Effector memory CD4-positive, alpha-beta T cell (primary cell): ENCODE results near the gene PIP4P1.

Experiments used
- DNase-seq, 3 donors: peaks; one replicate each; pipeline ENCODE4 v3.0.0-alpha.2; 2020
- H3K27ac ChIP-seq: 2 replicates; pipeline ENCODE4 v1.7.0; 2013; ENCODE audit warnings: mild to moderate bottlenecking, low read length, moderate library complexity; ENCODE audit not compliant: insufficient read depth, poor library complexity, severe bottlenecking
- H3K27me3 ChIP-seq: replicated peaks from 2 replicates; pipeline ENCODE4 v1.7.0; 2013; ENCODE audit warnings: mild to moderate bottlenecking, low read length; ENCODE audit not compliant: insufficient read depth, control insufficient read depth, poor library complexity, severe bottlenecking
- H3K36me3 ChIP-seq: 2 replicates; pipeline ENCODE4 v1.7.0; 2013; ENCODE audit warnings: mild to moderate bottlenecking, low read length, moderate library complexity; ENCODE audit not compliant: control insufficient read depth, insufficient read depth
- H3K4me1 ChIP-seq: 2 replicates; pipeline ENCODE4 v1.7.0; 2013; ENCODE audit warnings: low read length, mild to moderate bottlenecking; ENCODE audit not compliant: control insufficient read depth, insufficient read depth, poor library complexity, severe bottlenecking
- H3K4me3 ChIP-seq: 2 replicates; pipeline ENCODE4 v1.7.0; 2013; ENCODE audit warnings: low read length, low read depth, mild to moderate bottlenecking; ENCODE audit not compliant: insufficient read depth, poor library complexity, severe bottlenecking
- H3K9me3 ChIP-seq: 2 replicates; pipeline ENCODE4 v1.7.0; 2013; ENCODE audit warnings: mild to moderate bottlenecking, low read length, moderate library complexity; ENCODE audit not compliant: control insufficient read depth

PIP4P1 gene

DNA sequence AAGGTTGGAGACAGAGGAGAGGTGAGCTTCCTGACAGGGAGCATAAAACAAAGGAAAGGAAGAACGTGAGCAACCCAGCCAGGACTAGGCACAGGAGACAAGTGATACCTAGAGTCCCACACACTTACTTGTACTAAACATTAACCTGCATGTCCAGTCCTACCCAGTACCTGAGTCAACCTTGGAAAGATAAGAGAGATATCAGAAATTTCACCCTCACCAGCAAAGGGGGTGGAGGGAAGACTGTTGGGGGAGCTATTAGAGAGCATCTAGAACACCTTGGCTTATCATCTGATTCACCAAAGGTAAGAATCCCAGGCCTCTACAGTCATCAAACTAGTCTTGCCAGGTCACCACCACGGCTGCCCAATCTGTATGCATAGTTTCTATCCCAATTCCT is 36.4 kb downstream of the PIP4P1 start:
- no peak for DNase-seq
- Histone ChIP-seq H3K27ac (no peak overlapping the region), H3K4me1 (peaks cover 6% of the 10 kb centered on the region), H3K27me3 (no peaks in the 10 kb centered on the region), H3K4me3 (no peak overlapping the region), H3K9me3 (no peaks in the 10 kb centered on the region), H3K36me3 (no peaks in the 10 kb centered on the region)

DNA sequence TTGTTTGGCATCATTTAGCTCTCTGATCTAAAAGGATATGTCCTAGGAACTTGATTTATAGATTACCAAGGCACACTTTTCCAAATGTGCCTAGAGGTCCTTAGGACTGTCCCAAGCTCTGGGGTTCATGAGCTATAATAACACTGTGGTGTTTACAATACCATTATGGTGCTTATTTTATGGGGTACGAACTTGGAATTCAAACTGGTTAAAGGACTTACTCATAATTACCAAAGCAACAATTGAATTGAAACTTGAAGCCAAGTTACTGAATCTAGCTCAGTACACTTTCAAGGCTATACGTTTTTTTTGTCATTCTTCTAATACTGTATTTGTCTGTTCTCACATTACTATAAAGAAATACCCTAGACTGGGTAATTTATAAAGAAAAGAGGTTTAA is 38.3 kb downstream of the PIP4P1 start:
- Histone ChIP-seq H3K27ac (no peak overlapping the region), H3K4me1 (peaks cover under 1% of the 10 kb centered on the region), H3K4me3 (no peak overlapping the region), H3K27me3 (no peaks in the 10 kb centered on the region), H3K36me3 (no peaks in the 10 kb centered on the region), H3K9me3 (no peaks in the 10 kb centered on the region)
- no peak for DNase-seq

DNA sequence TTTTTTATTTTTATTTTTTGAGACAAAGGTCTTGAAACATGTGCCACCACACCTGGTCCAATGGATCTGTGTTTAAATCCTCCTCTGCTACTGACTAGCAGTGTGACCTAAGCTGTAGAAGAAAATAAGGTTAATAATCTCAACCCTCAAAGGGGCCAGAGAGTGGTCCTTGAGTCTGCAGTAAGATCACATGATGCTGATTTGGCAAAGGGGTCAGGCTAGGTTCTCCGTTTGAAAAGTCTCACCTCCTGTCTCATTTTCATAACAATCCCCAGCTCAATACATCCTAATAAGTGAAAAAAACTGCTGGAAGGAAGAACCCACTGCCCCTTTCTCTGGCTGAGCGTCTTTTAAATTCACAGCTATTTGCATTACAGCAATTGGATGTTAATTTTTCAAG is 40.0 kb downstream of the PIP4P1 start:
- Histone ChIP-seq H3K9me3 (no peaks in the 10 kb centered on the region), H3K36me3 (no peaks in the 10 kb centered on the region), H3K27ac (no peak overlapping the region), H3K27me3 (no peaks in the 10 kb centered on the region), H3K4me3 (no peak overlapping the region), H3K4me1 (no peaks in the 10 kb centered on the region)
- no peak for DNase-seq

DNA sequence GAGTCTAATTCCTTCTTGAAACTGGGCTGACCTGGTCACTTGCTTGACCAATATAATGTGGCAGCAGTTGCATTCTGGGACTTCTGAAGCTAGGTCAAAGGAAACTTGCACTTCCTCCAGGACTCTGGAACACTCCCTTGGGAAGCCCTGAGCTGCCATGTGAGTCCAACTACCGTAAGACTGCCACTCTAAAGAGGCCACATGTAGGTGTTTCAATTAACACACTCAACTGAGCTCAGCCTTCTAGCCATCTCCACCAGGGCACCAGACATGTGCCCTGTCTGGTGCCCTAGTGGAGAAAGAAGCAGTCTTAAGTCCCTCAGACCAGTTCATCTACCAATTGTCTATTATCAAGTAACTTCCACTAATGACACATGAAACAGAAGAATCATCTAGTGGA is 41.8 kb downstream of the PIP4P1 start:
- Histone ChIP-seq H3K4me3 (no peak overlapping the region), H3K36me3 (no peaks in the 10 kb centered on the region), H3K9me3 (no peaks in the 10 kb centered on the region), H3K4me1 (no peaks in the 10 kb centered on the region), H3K27ac (no peak overlapping the region), H3K27me3 (no peaks in the 10 kb centered on the region)
- DNase-seq = no peak

DNA sequence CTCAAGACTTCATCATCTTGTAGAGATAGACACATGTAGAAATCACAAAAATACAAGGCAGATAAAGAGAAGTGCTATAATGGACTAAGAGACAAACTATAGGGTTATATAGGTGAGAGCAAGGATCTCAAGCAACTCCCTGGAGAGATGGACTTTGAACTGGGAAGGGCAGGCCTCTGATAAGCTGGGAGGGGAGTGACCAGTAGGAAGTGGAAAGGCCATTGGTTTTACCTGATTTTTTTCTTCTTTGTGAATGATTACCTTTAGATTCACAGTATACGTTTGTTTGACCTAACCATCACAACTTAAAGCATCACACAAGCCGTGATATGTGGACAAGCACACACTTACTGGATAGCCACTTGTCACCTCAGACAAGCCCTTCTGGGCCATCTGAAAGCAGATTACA is 42.7 kb downstream of the PIP4P1 start:
- H3K9me3 ChIP-seq = no peaks in the 10 kb centered on the region
- no peaks in the 10 kb centered on the region for H3K4me1 ChIP-seq
- no peak overlapping the region for H3K4me3 ChIP-seq

DNA sequence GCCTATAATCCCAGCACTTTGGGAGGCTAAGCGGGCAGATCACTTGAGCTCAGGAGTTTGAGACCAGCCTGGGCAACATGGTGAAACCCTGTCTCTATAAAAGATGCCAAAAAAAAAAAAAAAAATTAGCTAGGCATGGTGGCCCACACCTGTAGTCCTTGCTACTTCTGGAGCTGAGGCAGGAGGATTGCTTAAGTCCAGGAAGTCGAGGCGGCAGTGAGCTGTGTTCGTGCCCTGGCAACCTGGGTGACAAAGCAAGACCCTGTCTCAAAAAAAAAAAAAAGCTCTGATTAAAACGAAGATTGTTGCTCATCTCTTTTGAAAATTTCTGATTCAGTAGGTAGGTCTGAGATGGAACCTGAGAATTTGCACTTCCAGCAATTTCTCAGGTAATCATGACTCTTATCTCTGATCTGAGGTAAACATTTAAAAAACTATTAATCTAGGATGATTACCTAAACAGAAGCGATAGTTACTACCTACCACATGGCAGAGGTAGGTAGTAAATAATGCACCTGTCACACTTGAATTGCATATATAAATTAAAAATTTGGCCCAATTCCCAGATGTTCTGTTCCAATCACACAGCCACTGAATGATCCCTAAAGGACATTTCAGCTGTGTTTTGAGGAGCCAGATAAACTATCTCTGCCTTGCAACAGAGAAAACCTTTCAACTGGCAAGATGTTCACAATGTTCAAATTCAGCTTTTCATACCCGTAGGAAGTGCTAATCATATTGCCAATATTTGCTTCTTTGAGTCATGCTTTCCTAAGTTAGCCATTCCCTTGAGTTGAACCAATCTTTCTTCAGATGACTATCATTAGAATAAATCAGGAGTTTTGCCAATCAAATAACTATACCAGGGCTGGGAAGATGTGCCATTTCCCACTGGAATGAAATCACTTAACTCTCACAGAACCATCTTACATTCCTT is 43.7 kb downstream of the PIP4P1 start:
- H3K4me3 ChIP-seq = no peak overlapping the region
- no peak overlapping the region for H3K27ac ChIP-seq
- no peaks in the 10 kb centered on the region for H3K36me3 ChIP-seq
- peaks cover 6% of the 10 kb centered on the region for H3K4me1 ChIP-seq
- H3K27me3 ChIP-seq = no peaks in the 10 kb centered on the region
- no peaks in the 10 kb centered on the region for H3K9me3 ChIP-seq
- DNase-seq = no peak

More for the DNA sequence above, 42.7 kb downstream of the PIP4P1 start:
- Histone ChIP-seq H3K36me3 (no peaks in the 10 kb centered on the region), H3K27me3 (no peaks in the 10 kb centered on the region), H3K27ac (no peak overlapping the region)
- no peak for DNase-seq

DNA sequence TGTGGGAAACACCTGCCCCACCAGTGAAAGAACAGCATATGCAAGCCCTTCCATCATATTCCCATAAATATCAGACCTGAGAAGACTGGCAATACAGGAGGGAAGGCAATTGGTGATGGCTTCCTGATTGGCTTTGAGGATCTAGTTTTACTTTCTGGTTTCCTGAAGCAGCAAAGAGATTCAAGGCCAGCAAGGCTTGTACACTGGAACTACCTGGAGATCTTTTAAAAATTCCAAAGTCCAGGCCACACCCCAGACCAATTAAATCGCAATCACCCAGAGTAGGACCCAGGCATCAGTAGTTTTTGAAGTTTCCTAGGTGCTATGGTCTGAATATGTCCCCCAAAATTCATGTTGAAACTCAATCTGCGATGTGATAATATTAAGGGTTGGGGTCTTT is 45.0 kb downstream of the PIP4P1 start:
- DNase-seq = no peak
- Histone ChIP-seq H3K4me3 (no peak overlapping the region), H3K27ac (no peak overlapping the region)

DNA sequence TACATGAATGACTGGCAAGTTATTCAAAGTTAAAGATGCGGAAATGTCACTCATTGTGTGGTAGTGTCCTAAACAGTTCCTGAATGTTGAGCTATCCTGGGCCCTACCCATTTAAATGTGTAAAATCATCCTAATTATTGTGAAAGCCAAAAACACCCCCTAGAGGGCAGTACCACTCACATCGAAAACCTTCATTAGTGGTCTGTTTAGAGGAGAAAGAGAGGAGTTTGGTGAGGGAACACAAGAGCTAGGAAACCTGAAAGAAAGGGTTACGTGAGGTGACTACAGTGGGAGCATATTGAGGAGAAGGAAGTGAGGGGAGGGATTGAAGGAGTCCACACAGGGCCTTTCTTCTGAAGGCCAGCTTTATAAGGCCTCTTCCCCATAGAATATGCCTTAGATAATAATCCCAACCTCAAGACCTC is 45.4 kb downstream of the PIP4P1 start:
- Histone ChIP-seq H3K27ac (no peak overlapping the region), H3K36me3 (no peaks in the 10 kb centered on the region), H3K4me3 (no peak overlapping the region), H3K27me3 (no peaks in the 10 kb centered on the region), H3K4me1 (peaks cover 6% of the 10 kb centered on the region), H3K9me3 (no peaks in the 10 kb centered on the region)
- DNase-seq = peak in 1 of 3 donors; percentile 6

More for the DNA sequence above, 45.0 kb downstream of the PIP4P1 start:
- Histone ChIP-seq H3K27me3 (no peaks in the 10 kb centered on the region), H3K9me3 (no peaks in the 10 kb centered on the region), H3K4me1 (peaks cover 6% of the 10 kb centered on the region), H3K36me3 (no peaks in the 10 kb centered on the region)

DNA sequence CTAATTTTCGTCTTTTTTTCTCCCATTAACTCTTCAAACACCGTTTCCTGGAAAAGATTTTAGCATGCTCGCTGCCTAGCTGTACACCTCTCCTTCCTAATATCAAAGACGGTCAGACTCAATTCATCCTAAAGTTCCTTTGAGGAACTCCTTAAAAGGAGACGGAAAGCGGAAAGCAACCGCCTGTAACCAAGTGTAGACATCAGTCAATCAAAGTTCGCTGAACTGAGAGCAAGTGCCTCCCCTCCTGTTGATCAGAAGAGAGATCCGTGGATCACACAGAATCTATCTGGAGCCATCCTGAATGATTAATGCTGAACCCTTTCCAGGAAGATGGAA is 47.5 kb downstream of the PIP4P1 start:
- H3K27me3 ChIP-seq = no peaks in the 10 kb centered on the region
- H3K4me3 ChIP-seq = peak overlapping the region; percentile 95
- H3K9me3 ChIP-seq = no peaks in the 10 kb centered on the region
- H3K36me3 ChIP-seq = no peaks in the 10 kb centered on the region
- peaks cover 6% of the 10 kb centered on the region for H3K4me1 ChIP-seq
- DNase-seq = no peak
- peak overlapping the region; percentile 85 for H3K27ac ChIP-seq

DNA sequence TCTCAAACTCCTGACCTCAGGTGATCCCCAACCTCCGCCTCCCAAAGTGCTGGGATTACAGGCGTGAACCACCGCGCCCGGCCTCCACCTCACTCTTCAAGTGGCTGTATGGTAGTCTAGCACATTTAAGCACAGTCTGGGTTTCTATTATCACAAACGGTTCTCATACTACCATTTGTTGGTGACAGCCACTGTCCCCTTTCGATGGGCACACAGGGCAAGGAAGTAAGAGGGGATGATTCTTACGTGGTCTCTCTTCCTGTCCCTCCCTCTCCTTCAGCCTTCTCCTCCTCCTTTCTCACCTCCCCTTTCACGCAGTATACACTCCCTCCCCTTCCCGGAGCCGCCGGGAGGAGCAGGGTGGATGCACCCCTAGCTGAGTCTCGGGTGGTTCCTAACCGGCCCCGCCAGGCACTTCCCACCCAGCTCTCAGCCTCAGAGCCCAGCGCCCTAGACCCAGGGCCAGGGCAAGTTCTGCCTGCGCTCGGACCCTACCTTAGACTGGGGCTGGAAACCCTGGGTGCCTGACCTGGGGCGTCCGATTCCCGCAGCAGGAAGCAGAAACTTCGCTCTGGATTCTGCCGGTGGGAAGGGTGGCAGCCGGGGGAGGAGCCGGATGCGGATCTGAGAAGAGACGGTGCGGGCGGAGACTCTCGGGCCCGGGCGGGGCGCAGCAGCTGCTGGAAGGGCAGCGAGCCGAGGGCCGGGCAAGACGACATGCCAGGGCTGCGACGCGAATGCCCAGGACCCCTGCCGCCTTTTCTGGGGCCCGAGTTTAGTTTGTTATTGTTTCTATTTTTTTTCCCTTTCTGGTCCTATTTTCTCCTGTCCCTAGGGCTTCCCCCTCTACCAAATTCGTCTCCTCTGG is 48.1 kb downstream of the PIP4P1 start, which contains the start of gene TEP1:
TEP1 (minus strand) TSS at position 626 of the 868 bp plus-strand sequence. CDS start 5,062 bp downstream, outside the sequence.
- H3K27ac ChIP-seq = peak within 1 kb of the TSS; percentile 85
- no peaks in the 10 kb centered on the region for H3K27me3 ChIP-seq
- no peaks in the 10 kb centered on the region for H3K9me3 ChIP-seq
- DNase-seq = peak; percentile 43 to 62 (median 51)
- peaks cover 6% of the 10 kb centered on the region for H3K4me1 ChIP-seq
- H3K36me3 ChIP-seq = peaks cover 3% of the 10 kb centered on the region
- H3K4me3 ChIP-seq = peak within 1 kb of the TSS; percentile 95
